OCI-LY1 (cell line): ENCODE measurements around the gene CSPG5.

Experiments used
- CTCF ChIP-seq: fragments of 200-600 bp; sonication (generic), shearing (Covaris generic); IDR thresholded peaks from 2 replicates; pipeline ENCODE4 v1.5.1; 2017; ENCODE audit warnings: mild to moderate bottlenecking, antibody characterized with exemption, low read length, moderate library complexity, mixed read lengths
- EZH2 ChIP-seq: fragments of 200-600 bp; sonication (generic), shearing (Covaris generic); IDR thresholded peaks from 2 replicates; pipeline ENCODE4 v1.8.0; 2017; ENCODE audit warnings: borderline replicate concordance, mixed run types, mild to moderate bottlenecking, antibody characterized with exemption, low read length, moderate library complexity, mixed read lengths

- TF ChIP-seq CTCF (no peak), EZH2 (no peak)
These were observed 489 bp downstream of the CSPG5 start for GRCh38 chr3:47578119-47578632.
